ENCODE data around the gene FRAS1.
"Not testable (repeated sequence)": the region's sequence is repeated elsewhere in the genome, so short reads cannot be mapped to it uniquely, and the experiment has no call there.

FRAS1 gene

DNA sequence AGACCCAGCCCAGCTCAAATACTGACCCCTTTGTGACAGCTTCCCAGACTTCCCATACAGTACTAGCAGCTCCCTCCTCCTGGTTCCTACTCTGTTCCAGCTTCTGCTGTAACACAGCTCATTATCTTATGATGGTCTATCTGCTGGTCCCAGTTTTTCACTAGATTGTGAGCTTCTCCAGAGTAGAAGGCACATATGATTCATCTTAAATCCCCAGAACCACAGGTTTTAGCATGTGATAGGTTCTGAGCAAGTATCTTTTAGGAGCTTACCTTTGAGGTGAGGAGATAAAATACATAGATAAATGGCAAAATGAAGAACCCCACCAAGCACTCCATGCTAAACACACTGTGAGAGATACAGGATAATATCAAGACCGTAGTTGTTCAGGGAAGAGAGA lies 466.9 kb downstream of the FRAS1 start:
- no peak for DNase-seq

DNA sequence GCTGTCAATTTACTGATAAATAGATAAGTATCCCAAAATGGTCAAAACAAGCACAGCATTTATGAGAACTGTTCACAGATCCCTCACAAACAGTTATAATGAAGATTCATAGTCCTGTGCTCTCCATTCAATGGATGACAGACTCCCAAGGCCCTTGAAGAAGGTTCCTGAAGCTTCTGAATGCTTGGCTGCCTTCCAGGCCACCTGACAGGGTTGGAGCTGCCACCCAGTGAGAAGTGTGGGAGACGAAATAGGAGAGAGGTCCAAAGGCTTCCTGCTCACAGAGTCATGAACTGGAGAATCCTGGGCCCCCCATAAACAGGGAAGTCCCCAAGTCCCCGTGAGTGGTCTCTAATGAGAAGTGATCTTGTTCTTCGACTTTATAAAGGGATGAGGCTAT lies 468.4 kb downstream of the FRAS1 start:
- no peak for DNase-seq

DNA sequence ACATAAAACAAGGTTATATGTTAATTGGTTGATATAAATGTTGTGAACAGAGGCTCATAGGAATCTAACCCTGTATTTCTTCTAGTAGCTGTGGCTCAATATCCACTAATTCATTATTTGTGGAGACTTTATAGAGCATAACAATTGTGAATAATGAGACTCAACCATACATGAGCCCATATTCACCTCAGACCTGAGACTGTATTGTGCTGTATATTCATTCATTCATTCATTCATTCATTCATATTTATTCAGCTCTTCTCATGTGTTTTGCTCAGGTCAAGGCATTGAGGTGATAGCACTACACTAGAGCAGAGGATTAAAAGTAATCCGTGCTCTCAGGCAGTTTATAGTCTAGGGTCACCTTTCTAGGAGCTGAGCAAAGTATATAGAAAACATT lies 470.0 kb downstream of the FRAS1 start:
- DNase-seq, result no peak

DNA sequence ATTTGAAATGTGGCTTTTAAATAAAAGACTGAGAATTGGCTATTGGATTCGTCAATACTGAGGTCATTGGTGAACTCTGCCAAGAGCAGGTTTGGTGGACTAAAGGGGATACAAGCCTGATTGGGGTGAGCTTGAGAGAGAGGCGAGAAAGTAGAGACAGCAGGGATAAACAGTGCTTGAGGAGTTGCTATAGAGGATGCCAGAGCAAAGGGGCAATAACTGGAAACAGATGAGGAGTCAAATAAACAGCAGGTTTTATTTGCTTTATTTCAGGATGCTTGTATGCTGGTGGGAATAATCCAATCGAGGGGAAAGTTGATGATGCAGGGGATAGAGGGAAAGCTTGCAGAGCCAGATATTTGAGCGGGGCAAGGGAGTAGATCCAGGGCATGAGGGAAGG lies 470.4 kb downstream of the FRAS1 start:
- no peak for DNase-seq

DNA sequence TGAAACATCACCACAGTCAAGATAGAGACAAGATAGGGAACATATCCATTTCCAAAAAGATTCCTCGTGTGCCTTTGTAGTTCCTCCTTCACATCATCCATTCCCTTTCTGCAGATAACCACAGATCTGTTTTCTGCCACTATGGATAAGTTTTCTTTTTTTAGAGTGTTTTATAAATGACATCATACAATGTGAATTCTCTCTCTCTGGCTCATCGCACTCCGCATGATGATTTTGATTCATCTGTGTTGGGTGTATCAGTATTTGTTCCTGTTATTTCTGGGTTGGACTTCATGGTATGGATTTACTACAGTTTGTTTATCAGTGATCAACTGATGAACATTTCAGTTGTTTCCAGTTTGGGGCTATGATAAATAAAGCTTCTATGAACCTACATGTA lies 471.2 kb downstream of the FRAS1 start:
- no peak for DNase-seq

DNA sequence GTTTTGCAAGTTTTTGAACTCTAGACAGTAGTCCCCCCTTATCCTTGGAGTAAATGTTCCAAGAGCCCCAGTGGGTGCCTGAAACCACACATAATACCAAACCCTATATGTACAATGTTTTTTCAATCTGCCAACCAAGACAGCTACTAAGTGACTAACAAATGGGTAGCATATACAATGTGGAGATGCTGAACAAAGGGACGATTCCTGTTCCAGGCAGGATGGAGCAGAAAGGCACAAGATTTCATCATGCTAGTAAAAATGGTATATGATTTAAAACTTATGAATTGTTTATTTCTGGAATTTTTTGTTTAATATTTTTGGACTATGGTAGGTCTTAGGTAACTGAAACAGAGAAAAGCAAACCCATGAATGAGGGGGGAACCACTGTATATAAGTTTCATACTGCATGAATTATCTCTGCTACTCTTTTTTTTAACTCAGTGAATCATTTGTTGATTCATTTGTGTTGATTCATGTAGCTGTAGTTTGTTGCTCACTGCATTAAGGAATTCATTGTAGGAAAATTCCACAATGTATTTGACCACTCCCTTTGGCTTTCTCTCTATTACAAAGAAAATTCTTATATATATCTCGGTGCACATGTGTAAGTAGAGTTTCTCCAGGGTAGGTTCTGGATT lies 472.6 kb downstream of the FRAS1 start:
- DNase-seq, result no peak

DNA sequence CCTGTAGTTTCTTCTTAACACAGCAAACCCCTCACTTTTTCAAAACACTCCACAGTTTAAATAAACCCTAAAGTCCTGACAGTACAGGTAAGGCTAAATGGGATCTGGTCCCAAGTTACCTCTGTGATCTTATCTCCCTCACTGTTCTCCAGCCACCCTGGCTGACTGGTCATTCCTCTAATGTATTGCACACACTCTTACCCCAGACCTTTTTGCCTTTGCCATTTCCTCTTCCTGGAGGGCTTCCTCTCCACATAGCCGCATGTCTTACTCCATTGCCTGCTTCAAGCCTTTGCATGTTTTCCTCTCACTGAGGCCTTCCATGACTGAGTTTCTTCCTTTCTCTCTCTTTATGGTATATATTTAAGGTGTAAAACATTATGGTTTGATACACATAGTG lies 474.9 kb downstream of the FRAS1 start:
- no peak for DNase-seq

DNA sequence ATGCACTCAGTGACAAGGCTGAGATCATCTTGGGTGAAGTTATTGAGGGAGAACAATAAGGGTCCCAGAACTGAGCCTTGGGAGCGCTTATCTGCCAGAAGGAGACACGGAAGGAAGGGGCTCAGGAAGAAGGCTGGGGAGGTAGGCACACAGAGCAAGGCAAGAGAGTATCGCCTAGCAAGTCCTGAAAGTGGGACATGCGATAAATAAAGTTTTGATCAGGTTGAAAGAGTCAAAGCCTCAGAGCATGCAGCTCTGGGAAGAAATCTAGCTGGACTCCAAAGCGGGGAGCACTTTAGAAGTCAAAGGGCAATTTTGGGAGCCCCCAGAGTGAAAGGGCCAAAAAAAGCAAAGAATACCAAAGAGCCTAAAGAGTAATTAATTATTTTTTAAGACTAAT lies 476.7 kb downstream of the FRAS1 start:
- DNase-seq, result no peak

DNA sequence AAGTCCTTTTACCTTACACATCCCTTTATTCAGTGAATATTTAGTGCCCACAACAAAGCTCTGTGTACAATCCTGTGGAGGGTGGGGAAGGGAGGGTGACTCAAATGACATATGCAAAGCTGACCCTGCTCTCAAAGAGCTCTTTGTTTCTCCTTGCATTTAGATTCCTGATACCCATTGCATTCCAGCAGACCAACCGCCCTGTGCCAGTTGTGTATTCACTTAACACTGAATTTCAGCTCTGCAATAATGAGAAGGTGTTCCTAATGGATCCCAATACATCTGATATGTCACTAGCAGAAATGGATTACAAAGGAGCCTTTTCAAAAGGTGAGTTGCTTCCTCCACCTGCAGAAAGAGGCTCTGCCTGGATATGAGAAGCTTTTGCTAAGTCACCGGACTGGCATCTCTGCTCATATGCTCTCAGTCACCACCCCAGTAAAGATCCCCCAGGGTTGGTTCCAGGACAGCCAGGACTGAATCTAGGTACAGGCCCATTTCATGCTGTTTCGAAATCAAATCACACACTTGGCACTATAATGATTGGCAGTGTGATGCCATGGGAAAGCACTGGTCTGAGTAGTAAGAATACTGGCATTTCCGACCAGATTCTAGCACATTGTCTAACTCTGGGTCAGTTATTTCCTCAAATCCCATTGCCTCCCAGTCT lies 477.3 kb downstream of the FRAS1 start:
- DNase-seq, result no peak

DNA sequence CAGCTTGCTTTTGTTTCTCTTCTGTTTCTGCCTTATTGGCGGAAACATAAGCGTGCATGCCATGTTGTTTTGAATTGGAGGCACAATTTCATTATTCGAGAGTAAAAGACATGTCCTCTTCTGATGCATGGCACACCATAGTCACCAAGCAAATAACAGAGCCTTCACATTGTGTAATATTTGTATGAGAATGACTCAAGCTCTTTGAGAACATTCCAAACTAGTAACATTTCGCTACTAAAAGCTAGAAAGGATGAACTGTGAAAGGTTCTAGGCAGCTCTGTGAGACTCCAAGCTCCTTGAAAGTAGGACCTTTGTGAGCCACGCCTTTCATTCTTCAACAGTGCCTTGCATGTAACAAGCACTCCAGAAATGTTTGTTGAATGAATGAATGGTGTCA lies 485.2 kb downstream of the FRAS1 start:
- no peak for DNase-seq

DNA sequence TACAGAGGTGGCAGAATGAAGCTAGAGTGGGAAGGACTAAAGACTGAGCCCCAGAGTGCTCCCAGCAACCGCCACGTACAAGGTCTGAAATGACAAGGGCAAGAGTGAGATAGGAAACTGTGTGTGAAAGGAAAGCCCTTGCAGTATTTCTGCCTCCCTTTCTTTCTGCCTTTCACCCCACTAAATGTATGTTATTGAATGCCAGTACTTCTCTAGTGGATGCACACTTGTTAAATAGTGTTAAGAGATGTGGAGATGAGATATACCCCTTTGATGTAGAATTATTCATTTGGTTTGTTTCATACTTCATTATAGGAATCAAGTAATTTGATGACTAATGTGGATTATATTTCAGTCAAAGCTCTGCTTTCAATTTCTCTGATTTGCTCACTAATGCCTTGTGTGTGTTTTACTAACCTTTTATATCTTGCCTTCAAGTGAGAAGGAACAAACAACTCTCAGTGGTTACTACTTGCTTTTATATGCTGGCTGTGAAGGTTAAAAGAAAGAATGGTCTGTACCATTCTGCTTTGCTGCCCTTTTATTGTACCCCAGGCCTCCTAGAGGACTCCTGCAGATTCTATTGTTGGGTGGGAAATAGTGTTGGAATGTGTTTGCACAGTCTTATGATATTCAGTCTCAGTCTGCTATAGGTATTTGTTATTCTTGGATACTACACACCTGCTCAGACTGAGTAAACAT lies 486.5 kb downstream of the FRAS1 start:
- DNase-seq, result no peak

DNA sequence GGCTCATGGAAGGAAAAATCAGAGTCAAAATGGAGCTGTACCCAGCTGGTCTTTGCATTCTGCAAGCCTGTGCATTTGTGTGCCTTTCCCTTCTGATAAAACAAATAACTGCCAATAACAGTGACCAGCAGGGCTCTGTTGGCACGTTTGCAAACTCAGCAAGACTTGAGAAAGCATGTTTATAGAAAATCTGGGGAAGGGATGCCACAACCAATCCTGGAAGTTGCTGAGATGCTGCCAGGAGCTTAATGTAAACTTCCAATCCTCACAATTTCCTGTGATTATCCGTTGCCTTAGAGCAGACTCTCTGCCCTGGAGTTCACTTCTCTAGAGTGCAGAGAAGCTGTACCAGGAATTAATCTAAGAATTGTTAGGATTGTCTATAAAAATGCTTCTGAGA lies 487.6 kb downstream of the FRAS1 start:
- no peak for DNase-seq

DNA sequence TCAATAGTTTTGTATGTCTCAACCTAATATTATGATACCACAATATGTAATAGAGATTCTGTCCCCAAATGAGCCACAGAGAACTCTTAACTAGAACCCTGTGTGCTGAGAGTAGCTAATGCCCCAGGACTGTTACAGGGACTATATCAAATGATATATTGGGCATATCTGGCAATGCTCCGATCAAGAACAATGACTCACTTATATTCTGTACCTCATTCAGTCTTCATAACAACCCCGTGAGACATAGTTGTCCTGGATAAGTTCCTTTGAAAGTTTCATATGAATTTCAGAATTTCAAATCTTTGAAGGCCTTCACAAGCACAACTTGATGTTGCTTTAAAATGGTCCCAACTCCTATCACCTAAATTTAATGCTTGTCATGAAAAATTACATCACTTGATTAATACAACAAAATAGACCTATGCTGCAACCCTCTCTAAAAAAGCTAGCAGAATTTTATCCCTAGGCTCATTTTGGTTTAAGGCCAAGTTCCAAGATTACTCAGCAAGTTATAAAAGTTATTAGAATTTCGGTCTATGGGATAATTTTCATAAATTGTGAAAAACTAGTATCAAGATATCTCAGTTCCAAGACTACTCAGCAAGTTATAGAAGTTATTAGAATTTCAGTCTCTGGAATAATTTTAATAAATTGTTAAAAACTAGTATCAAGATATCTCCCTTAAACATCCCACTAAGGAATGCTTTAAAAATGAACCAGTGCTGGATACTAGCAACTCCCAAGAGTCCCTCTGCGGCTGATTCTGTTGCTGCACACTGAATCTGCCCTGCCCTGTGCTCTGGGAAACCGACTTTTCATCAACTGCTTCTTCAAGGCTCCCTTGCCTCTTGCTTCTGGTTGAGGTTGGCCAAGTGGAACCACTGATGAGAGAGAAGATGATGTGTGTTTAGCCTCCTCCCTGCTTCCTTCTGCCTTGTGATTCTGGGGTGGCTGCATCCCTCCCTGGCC lies 488.4 kb downstream of the FRAS1 start:
- no peak for DNase-seq

DNA sequence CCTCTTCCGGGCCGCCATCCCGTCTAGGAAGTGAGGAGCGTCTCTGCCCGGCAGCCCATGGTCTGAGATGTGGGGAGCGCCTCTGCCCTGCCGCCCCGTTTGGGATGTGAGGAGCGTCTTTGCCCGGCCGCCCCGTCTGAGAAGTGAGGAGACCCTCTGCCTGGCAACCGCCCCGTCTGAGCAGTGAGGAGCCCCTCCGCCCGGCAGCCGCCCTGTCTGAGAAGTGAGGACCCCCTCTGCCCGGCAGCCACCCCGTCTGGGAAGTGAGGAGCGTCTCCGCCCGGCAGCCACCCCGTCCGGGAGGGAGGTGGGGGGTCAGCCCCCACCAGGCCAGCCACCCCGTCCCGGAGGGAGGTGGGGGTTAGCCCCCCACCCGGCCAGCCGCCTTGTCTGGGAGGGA lies 490.8 kb downstream of the FRAS1 start:
- not testable (repeated sequence) for DNase-seq

DNA sequence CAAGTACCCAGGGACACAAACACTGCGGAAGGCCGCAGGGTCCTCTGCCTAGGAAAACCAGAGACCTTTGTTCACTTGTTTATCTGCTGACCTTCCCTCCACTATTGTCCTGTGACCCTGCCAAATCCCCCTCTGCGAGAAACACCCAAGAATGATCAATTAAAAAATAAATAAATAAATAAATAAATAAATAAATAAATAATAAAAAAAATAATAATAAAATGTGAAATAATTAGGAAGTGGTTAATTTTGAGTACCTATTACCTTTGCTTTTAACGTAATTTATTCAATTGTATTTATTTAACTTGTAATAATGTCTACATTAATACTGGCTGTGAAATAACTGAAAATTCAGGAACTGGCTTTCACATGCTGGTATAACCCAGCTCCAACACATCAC lies 491.8 kb downstream of the FRAS1 start:
- not testable (repeated sequence) for DNase-seq

DNA sequence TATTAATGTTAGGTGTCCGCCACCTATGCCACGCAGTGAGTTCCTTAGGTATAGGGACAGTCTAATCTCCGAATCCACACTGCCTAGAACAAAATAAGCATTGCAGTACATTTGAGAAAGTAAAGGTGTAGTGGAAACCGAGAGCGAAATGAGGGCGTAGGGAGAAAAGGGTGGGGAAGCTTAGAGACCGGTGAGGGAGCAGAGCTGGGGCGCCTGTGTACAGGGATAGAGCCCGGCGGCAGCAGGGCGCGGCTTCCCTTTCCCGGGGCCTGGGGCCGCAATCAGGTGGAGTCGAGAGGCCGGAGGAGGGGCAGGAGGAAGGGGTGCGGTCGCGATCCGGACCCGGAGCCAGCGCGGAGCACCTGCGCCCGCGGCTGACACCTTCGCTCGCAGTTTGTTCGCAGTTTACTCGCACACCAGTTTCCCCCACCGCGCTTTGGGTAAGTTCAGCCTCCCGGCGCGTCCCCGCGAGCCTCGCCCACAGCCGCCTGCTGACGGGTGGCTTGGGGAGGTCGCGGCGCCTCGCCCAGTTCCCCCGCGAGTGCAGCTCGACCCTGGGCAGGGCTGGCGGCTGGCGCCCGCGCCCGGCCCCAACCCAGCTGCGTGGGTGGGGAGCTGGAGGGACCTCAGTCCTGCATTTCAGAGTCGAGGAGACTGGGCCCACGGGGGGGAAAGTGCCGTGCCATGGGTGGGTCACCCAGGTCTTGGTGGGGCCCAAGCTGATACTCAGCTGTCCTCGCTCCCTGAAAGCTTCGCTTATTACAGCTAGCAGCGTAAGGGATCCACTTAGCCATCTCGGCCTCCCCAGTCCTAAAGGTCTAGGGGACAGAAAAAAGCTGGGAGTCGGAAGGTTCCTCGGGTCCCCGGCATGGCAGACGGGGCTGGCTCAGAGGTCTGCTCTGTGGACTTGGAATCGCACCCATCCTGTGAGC lies 494.6 kb downstream of the FRAS1 start, which contains the start of gene ANXA3:
TSS of gene ANXA3 (plus strand) at position 351 of the 932 bp plus-strand sequence. CDS start 2,704 bp downstream, outside the sequence.
- DNase-seq, result peak; percentile 32

DNA sequence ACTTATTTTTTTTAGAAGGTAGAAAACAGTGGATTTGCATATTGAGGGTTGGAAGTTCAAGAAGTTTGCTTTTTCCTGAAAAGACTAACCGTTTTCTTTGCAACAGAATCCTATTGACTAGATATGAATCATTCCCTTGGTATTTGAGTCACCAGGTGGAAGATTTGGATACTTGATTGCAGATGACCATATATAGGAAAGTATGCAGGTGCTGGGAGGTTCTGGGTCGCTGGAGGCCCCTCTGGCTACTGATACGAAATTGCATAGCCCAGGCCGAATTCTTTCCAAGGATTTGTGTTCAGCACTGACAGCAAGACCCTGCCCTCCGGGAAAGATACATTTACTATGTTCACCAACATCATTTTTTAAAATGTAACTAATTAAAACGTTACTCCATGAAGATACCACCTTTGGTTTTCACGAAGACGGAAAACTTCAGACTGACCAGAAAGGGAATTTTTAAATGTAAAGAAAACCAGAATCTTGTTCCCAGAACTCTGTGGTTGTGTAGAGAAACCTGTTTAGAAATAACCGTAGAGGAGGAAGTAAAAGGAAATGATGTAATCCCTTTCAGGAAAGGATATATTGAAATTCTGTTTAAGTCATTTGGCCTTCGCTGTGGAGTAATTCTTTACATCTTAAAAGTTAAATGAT lies 495.4 kb downstream of the FRAS1 start:
- no peak for DNase-seq

DNA sequence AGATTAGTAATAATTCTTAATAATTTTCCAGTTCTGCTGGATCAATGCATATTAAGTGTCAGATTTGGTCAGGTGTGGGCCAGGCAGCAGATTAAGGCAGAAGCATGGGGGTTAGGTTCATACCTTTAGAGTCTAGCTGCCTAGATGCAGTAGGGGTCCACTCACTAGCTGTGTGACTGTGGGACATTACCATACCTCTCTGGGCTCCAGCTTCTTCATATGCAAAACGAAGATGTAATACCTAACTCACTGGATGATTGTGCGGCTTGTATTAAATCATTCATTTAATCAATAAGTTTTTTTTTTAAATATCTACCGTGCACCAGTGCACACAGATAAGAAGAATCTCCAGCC lies 495.9 kb downstream of the FRAS1 start:
- no peak for DNase-seq

DNA sequence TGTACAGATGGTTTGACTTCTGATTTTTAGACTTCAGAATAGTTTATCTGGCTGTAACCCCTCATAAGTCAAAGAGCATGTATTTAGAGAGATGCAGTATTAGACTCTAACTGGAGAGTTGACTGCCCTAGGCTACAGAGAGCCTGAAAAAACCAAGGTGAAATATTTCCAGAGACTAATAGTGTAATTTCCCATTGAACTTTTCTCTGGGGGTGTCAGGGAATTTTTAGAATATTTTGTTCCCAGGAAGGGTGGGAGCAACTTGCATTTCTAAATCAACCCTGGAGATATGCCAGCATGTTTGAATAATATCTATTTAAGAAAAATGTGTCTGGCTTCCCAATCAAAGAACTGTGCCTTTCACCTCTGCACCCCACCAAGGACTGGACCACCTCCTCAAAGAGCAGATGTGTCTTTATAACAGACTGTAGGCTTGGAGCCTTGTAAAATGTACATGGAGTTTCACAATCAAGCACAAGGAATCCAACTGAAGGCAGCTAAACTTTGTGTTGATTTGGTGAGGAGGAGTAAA lies 496.5 kb downstream of the FRAS1 start:
- no peak for DNase-seq

DNA sequence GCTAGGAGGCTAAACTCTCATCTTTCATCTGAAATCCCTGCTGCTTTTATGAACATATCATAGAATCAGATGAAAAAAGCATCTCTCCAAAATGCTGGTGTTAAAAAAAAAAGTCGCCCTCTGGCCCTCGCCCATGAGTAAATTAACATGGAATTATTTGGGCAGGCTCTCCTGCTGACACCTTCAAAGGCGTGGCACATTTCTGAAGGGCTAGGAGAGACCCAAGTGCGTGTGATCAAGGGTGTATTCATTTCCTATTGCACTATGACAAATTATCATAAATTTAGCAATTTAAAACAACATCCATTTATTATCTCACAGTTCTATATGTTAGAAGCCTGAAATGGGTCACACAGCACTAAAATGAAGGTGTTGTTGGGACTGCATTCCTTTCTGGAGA lies 499.5 kb downstream of the FRAS1 start:
- DNase-seq, result no peak

DNA sequence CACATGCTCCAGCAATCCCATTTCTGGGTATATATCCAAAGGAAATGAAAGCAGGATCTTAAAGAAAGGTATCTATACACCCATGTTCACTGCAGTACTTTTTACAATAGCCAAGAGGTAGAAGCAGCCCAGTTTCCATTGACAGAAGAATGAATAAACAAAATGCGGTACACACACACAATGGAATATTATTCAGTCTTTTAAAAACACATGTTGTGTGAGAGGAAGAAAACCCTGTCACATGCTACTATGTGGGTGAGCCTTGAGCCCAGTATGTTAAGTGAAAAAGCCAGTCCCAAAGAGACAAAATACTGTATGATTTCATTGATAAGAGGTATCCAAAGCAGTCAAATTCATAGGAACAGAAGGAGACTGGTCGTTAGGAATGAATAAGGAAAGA lies 500.7 kb downstream of the FRAS1 start:
- no peak for DNase-seq

Data from NCI-H82 (cell line).